ENCODE data around the gene KCNMA1.
"Not testable (repeated sequence)": the region's sequence is repeated elsewhere in the genome, so short reads cannot be mapped to it uniquely, and the experiment has no call there.

KCNMA1 gene

DNA sequence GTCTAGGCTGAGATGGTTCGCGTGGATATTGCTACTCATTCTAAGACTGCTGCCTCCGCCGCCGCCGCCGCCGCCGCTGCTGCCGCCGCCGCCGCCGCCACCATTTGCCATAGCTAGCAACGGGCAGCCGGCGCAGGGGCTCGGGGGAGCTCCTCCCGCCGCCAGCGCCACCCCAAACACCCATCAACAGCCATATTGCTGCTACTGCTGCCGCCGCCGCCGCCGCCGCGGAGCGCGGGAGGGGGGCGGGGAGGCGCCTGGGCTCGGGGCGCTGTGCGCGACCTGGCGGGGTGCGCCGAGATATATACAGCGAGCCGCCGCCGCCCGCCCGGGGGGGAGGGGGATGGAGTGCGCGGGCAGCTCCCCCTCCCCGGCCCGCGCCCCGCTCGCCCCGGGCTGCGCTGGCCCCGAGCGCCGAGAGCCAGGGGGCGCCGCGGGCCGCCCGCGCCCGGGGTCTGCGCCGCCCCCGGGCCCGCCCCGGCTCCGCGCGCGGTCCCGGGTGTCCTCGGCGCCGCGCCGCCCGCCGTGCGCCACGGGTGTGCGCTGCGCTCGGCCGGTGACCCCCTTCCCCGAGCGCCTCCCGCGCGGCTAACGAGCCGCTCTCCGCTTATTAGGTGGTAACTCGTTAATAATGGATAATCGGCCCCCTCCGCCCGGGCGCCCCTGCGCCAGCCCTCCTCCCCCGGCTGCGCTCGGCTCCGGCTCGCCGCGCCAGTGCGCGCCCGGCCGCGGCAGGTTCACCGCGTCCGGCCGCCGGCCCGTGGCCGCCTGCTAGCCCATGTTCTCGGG, at the start of gene KCNMA1:
TSS of gene KCNMA1 (minus strand) at position 277 of the 789 bp plus-strand sequence.
- FAIRE-seq, result no peak

DNA sequence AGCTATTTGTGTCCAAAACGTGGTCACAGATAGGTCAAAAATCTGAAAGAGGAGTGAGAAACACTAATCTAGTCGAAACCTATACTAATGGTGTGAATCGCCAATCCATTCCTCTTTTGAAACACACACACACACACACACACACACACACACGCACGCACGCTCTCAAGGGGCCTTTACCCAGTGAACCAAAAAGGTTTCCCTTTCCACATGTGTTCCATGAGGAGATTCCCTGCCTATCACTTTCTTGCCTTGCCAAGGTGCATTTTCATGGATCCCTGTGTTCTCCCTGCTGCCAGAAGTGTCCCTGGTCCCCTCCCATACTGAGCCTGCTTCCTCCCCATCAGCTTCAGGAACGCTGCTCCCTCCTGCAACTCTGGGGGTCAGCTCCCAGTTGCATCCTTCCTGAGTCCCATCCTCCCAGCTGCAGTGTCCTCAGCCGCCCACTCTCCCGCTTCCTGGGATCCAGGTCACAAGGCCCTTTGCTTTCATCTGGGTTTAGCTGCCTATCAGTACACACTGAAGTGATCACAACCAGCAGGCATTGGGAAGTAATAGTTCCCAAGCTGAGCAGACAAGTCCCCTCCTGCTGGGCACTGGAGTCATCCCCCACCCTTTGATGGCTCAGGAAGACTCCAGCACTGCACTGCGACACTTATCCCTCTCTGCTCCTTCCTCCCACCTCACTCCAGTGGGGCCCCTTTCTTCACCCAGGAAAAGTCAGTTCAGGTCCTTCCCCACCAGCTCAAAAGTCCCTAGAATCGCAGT, 49.2 kb upstream of the KCNMA1 start:
- no peak for FAIRE-seq

DNA sequence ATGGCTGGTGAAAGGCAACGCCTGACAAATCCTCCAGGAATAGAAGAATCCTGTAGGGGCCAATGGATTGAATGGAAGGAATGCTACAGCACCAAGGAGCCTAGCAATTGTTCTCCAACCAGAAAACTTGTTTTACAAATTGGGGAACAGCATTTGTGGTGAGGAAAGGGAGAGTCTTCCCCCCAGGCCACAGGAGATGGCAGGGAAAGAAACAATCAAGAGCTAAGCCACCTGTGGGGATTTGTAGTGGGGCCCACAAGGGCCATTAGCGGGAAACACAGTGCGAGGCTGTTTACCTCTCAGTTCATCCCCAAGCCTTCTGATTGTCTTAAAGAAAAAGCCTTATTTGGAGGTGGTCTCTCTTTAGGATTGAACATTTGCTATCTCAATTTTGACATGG, 48.5 kb upstream of the KCNMA1 start:
- FAIRE-seq, result no peak

DNA sequence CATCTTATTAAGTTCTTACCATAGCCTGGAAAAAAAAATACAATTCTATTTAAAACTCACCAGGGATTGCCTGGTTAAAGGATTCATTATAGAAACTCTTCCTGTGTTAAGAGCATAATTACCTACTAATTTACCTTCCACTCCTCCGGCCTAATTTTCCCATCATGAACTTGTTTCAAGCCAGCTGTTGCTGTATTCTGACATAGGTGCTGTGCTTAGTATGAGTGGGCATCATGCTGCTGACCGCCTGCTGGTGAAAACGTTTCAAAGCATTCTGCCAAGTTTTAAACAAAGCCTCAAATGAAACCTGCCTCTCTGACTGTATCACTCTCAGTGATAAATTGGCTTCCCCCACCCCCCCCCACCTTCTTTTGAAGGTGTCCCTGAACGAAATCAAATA, 47.8 kb upstream of the KCNMA1 start:
- FAIRE-seq, result no peak

DNA sequence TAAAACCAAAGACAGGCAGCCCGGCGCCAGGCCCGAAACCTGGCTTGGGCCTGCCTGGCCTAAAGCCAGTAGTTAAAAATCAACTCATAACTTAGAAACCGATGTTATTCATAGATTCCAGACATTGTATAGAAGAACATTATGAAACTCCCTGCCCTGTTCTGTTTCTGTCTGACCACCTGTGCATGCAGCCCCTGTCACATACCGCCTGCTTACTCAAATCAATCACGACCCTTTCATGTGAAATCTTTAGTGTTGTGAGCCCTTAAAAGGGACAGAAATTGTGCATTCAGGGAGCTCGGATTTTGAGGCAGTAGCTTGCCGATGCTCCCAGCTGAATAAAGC, 45.5 kb upstream of the KCNMA1 start:
- not testable (repeated sequence) for FAIRE-seq

DNA sequence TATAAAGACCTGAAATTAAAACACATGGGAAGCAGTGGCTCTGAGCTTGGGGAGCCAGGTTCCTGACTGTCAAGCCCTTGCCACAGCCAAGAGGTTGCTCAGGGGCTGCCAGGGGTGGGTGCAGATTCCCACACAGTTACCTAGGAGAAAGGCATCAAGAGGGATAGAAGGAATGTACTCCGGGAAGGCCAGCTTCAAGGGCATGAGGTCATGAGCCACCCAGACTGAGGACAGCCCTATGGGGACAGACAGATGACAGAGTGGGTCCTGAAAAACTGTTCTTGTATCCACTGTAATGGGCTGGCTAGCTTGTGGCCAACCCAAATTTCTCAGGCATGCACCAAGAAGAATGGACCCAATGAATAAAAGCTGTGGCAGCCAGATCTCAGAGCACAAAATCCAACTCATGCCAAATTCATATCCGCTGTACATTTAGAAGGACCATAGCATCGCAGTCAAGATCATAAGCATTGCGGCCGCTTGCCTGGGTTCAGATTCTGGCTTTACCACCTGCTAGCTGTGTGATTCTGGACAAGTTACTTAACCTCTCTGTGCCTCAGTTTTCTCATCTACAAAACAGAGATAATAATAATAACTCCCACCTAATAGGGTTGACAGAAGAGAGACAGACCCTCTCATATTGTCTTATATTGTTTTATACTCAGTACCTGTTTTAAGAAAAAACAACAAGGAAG, 44.9 kb upstream of the KCNMA1 start:
- FAIRE-seq, result no peak

DNA sequence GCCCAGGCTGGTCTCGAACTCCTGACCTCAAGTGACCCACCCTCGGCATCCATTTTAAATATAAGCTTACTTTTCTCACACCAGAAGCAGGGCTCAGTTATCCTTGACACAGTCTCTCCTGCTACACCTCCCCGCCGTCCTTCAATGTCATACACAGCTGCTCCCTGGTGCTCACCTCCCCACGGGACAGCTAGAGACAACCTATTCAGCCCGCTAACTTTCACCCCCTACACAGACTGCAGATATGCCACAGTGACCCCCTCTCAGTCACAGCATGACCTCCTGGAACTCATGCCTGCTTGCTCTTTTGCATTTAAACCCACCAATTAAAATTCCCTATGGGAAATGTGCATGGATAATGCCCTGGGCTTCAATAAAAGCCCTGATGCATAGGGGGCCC, 44.2 kb upstream of the KCNMA1 start:
- FAIRE-seq, result no peak

DNA sequence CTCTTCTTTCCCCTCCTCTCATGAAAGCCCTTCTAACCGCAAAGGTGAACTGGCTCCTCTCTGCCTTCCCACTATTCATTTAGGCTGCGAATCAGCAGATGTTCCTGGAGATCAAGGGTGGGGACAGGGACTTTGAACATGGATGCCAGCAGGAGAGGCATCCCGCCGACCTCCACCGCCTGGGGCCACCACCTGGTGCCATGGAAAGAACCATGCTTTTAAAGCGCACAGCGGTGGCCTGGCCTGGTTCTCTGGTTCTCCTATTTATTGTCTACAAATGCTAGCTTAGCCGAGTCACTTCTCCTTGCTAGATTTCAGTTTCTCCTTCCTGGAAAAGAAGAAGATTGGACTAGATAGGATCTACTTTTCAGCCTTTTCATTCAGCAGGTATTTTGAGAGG, 43.2 kb upstream of the KCNMA1 start:
- no peak for FAIRE-seq

DNA sequence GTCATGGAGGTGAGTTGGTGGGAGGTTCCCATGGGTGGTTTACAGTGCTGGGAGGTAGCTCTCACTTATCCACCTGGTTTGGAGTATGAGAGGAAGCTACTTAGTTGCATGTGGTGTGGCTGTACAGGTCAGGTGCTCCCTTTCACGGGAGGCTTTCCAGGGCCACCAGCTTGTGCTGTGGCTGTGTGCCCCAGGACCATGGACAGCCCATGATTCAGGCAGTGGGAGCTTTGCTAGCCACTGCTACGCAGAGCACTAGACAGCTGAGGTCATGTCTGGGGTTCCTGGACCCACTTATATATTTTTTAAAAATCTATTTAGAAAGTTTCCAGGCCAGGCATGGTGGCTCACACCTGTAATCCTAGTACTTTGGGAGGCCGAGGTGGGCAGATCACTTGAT, 42.5 kb upstream of the KCNMA1 start:
- FAIRE-seq, result no peak

DNA sequence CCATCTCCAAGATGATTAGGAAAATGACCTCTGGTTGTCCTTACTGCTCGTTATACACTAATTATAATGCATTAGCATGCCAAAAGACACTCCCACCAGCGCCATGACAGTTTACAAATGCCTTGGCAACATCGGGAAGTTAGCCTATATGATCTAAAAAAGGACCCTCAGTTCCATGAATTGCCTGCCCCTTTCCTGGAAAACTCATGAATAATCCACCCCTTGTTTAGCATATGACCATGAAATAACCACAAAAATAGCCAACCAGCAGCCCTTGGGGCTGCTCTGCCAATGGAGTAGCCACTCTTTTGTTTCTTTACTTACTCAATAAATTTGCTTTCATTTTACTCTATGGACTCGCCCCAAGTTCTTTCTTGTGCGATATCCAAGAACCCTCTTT, 41.6 kb upstream of the KCNMA1 start:
- no peak for FAIRE-seq

DNA sequence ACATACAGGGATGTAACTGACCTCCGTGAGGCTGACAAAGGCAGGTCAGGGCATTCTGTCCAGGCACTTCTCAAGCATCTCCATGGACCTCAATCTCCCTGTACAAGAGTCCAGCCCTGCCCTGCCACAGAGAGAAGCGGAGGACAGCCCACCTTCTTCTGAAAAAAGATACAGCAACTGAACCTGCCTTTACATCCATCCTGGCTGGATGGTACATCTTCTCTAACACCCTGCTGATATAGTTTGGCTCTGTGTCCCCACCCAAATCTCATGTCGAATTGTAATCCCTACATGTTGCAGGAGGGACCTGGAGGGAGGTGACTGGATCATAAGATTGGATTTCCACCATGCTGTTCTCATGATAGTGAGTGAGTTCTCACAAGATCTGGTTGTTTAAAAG, 40.5 kb upstream of the KCNMA1 start:
- no peak for FAIRE-seq

DNA sequence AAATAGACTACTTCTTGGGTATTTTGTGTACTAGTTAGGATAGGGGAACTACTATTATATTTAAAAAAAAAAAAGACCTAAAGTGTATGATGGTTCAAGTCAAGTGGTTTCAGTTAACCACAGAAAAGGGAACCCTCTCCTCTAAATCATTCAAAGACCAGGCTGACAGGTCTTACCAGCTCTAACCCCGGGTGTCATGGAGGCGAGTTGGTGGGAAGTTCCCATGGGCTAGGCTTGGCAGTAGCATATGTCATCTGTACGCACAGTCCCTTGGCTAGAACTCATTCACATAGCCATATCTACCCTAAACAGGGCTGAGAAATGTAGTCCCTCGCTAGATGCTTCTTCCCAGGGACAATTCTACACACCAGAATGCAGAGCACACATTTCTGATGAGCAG, 37.7 kb upstream of the KCNMA1 start:
- FAIRE-seq, result no peak

DNA sequence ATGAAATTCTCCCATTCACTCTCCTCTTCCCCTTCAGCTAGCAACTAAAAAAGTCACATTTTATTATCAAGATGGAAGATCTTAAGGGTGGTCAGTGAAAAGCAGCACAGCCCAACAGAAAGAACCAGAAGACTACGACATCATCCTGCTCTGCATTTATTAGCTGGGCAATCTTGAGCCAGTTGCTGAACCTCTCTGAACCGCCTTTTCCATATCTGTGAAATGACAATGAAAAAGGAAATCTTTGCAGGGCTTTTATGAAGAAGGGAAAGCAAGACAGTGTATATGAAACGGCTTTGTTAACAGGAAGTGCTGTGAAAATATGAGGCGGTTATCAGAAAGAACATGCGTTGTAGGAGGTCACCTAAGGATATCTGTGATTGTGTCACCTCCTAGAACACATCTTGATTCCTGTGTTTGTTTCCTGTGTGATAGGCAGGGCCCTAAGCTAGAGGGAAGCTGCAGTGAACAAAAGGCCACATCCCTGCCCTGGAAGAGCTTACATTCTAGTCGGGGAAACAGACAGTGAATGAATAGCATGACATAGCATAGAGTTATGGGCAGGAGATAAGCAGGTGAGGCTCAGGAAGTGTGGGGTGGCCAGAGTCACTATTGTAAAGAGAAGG, 36.0 kb upstream of the KCNMA1 start:
- no peak for FAIRE-seq

DNA sequence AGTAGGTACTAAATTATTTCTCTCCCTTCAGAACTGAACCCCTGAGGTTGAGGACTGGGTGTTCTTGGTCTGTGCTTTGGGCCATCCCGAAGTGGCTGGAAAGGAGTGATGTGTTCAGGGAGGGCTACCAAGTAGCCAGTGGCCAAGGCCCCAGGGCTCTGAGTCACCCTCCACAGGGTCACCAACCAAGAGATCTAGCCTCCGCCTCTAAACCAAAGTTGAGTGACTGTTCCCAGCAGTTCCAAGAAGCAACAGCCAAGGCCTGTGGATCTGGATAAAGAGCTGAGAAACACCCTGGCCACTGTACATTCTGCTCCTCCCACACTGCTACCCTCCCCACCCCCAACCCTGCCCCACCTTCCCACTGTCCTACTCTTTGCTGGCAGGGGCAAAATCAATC, 35.5 kb upstream of the KCNMA1 start:
- no peak for FAIRE-seq

DNA sequence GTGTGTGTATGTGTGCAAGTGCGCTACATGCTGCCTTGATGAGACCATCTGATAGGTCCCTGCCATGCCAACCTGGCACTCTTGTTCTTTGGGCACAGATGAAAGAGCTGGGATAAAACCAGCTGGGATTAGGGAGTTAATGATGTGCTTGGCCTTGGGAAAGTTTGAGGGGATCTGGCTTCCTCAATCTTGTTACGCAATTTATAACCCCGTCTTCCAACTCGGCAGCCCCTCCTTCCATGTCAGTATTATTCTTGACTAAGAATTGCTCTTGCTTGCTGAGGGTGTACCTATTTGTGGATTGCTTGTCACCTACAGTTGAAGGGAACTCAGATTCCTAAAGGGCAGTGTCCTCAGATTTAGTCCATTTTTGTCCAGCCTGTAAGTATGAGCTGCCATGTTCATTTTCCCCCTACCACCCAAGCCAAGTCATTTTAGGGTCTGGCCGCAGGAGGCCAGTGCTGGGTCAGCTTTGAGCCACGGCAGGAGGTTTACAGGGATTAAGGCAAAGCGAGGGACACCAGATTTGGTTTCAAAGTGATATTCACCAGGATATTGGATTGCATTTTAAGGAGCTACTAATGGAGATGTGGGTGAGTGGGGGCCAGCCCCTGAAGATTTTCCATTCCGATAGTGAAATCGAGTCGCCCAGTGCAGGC, 34.1 kb upstream of the KCNMA1 start:
- FAIRE-seq, result no peak

DNA sequence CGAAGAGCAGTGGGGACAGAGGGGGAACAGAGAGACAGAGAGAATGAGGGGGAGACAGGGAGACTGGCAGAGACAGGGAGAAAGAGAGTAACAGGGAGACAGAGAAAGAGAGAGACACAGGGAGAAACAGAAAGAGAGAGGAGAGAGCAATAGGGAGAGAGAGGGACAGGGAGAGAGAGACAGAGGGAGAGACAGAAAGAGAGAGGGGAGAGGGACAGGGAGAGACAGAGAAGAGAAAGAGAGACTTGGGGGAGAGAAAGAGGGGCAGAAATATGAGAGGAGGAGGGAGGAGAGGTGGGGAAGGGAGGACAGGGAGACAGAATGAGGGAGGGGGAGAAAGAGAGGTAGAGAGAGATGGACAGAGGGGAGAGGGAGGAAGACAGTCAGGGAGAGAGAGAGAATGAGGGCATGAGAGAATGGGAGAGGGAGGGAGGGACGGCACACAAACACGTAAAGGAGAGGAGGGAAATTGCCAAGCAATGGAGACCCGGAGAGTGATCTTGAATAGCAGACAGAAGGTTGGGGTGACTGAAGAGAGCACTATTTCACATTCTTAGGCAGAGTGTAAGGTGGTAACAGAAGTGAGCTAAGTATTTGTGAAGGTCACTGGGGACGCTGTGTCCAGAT, 33.3 kb upstream of the KCNMA1 start:
- FAIRE-seq, result no peak

DNA sequence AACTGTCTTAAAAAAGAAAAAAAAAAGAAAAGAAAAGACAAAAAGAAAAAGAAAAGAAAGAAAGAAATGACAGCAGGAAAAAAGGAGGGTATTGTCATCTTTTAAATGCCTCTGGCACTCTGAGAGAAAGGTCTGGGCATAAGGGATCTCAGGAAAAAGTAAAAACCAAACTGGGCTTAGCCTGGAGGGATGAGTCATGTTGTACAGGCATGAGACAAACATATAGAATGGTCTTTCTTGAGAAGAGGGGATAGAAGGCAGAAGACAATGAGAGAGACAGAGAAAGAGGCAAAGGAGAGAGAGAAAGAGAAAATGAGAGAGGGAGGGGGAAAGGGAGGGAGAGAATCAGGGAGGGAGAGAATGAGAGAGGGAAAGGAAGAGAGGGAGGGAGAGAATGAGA, 32.3 kb upstream of the KCNMA1 start:
- no peak for FAIRE-seq

DNA sequence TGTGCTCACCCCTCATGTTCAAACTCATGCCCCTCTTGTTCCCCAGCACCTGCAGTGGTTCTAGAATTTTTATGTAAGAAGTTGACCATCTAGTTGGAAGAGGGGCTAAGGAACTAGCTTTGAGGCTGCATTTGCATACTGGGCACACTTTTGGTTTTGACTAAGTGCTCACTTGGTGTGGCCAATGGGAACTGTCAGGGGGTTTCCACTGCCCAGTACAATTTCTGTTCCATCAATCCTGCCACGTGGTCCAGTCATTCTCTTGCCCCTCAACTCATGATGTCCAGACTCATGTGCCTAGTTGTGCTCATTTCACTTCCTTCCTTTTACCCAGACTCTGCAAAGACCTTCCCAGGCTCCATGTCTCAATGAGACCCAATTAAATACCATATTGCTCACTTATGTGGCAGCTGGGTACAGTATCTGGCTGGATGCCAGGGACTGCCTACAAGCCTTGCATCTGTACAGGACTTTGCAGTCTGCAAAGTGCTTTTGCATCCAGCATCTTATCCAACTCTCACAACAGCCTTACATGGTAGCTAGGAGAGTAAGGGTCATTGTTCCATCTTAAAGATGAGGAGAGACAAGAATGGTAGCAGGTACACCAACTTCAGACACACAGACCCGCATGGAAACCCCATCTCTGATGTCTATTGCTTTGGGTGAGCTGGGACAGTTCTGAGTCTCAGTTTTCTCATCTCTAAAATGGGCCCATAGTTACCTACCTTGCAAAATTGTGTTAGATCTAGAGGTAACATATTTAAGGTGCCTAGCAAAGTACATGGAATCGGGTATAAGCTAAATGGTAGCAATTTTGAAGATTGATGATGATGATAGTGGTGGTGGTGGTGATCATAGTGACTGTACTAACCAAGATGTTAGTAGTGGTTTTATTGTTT, 30.1 kb upstream of the KCNMA1 start:
- FAIRE-seq, result no peak

DNA sequence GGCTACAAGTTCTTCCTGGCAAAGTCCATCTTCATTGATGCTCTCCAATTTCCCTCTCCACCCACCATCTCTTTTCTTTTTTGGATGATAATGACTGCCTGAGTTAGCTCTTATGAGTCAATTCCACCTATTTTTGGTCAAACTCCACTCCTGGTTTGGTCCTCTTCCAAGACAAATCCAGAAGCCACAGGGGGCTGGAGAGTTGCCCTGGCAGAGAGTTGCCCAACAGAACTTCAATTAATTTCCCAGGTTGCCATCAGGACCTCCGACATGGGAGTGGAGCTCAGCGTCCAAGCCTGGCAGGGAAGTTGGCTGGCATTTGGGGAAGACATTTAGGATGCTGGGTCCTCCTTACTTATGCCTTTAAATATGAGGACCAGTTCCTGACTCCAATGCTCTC, 29.2 kb upstream of the KCNMA1 start:
- FAIRE-seq, result no peak

DNA sequence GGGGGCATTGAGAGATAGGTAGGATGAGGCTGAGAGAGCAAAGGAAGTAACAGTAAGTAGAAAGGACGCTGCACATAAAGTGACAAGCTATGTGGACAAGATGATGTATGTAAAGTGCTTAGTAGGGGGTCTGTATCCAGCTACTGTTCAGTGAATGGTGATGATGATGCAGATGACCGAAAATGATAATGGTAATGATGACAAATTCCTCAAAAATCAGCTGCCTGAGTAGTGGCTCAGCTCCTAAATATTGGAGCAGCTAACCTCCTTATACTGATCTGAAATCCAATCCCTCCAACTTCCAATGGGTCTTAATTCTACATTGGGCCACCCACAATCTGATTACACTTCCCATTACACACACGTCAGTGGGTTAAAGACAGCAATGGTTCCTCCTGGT, 27.1 kb upstream of the KCNMA1 start:
- no peak for FAIRE-seq

DNA sequence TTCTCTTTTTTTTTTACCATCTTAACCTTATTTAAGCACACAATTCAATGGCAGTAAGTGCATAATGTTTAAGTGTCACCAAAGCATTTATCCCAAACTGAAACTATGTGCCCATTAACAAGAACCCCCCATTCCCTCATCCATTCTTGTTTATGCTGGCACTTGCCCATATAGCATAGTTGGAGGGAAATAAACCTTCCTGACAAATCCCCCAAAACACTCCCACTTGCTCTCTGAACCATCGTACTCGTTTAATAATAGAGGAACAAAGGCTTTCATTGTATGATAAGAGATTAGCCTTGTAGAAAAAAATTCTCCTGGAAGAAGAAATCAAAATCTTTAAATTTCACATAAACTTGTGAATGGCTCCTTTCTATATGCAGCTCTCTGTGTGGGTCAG, 26.4 kb upstream of the KCNMA1 start:
- no peak for FAIRE-seq
